GM21526 (cell line): ENCODE measurements around the gene ST8SIA5.

ENCODE experiments used
- ATAC-seq: cut with Tn5 transposase; IDR thresholded peaks from one replicate; pipeline ENCODE4 v1.9.1; 2021; ENCODE audit warnings: moderate library complexity; ENCODE audit not compliant: unreplicated experiment, low FRiP score

The ST8SIA5 gene

GRCh38 chr18:46632401-46633071 lies 124.3 kb downstream of the ST8SIA5 start:
- no peak for ATAC-seq

GRCh38 chr18:46630991-46631390 lies 125.9 kb downstream of the ST8SIA5 start:
- ATAC-seq, result no peak

GRCh38 chr18:46630160-46630559 lies 126.7 kb downstream of the ST8SIA5 start:
- ATAC-seq, result no peak

- ATAC-seq, result no peak
Observed at GRCh38 chr18:46629361-46629760, 127.5 kb downstream of the ST8SIA5 start.

GRCh38 chr18:46628206-46628605 lies 128.6 kb downstream of the ST8SIA5 start:
- no peak for ATAC-seq

GRCh38 chr18:46627136-46627535 lies 129.7 kb downstream of the ST8SIA5 start:
- no peak for ATAC-seq

GRCh38 chr18:46625069-46625468 lies 131.8 kb downstream of the ST8SIA5 start:
- ATAC-seq, result no peak

GRCh38 chr18:46624127-46624526 lies 132.7 kb downstream of the ST8SIA5 start:
- ATAC-seq, result no peak

- no peak for ATAC-seq
Observed at GRCh38 chr18:46623541-46623940, 133.3 kb downstream of the ST8SIA5 start.

- no peak for ATAC-seq
Observed at GRCh38 chr18:46622999-46623398, 133.9 kb downstream of the ST8SIA5 start.

GRCh38 chr18:46622451-46622850 lies 134.4 kb downstream of the ST8SIA5 start:
- no peak for ATAC-seq

- no peak for ATAC-seq
Observed at GRCh38 chr18:46621871-46622270, 135.0 kb downstream of the ST8SIA5 start.

- no peak for ATAC-seq
Observed at GRCh38 chr18:46621111-46621766, 135.6 kb downstream of the ST8SIA5 start.

GRCh38 chr18:46619559-46619958 lies 137.3 kb downstream of the ST8SIA5 start:
- no peak for ATAC-seq
